Measurements from ENCODE around the gene SH3PXD2A.

DNA sequence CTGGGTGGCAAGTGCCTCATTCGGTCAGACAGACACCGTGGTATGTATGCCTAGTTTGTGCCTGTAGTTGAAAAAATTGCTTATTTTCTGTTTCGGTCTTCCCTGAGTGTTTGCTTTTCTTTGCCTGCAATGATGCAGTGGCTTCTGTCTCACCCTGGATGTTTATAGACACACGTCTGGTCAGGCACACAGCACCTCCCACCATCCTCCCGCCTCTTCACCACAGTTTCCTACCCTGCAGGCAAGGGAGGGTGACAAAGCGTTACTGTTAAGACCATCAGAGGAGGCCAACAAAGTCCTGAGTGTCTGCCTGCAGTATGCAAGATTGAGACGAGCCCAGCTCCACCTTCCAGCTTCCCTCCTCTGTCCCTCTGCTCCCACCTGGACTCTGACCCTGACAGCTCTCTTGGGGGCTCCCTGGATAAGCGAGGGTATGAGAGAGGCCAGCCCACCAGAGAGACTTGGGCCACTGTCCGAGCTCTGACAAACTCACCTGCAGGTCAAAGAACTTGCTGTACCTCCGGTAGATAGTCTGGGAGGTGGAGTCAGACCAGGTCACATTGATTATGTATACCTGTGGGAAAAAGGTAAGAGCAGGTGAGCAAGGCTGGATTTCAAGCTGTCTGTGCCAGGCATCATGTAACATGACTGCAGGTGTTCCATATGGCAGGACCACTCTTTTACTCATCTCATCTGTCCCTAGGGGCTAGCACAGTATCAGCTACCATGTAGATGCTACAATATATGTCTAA is 54.4 kb downstream of the SH3PXD2A start:
- TF ChIP-seq POLR2A (IDR thresholded peaks at IDR 0.05; ENCODE audit: low read length) (no peak), GATA1 (IDR thresholded peaks at IDR 0.05; ENCODE audit: low read depth, low read length) (no peak)
